GM19372 (cell line): ENCODE measurements around the gene C11orf71.

Experiments
- ATAC-seq: cut with Tn5 transposase; IDR thresholded peaks from one replicate; pipeline ENCODE4 v1.9.1; 2021; ENCODE audit warnings: mild to moderate bottlenecking, low read depth, moderate library complexity; ENCODE audit not compliant: unreplicated experiment

Gene C11orf71

GRCh38 chr11:114400216-114400914, at the start of gene C11orf71, which contains the start of gene RBM7:
Gene C11orf71 (minus strand): TSS chr11:114400511. CDS start chr11:114400331, 180 bp downstream.
Gene RBM7 (plus strand): TSS chr11:114400666. CDS start chr11:114400672, 6 bp downstream.
- ATAC-seq, result peak; percentile 93

GRCh38 chr11:114449845-114450244, 49.5 kb upstream of the C11orf71 start:
- ATAC-seq, result no peak

GRCh38 chr11:114448749-114449482, 48.6 kb upstream of the C11orf71 start:
- ATAC-seq, result no peak

- no peak for ATAC-seq
These were observed 47.6 kb upstream of the C11orf71 start for GRCh38 chr11:114447892-114448291.

- no peak for ATAC-seq
These were observed 47.1 kb upstream of the C11orf71 start for GRCh38 chr11:114447444-114447843.

- ATAC-seq, result no peak
These were observed 42.2 kb upstream of the C11orf71 start for GRCh38 chr11:114442536-114442935.

- ATAC-seq, result no peak
These were observed 41.6 kb upstream of the C11orf71 start for GRCh38 chr11:114441921-114442320.

GRCh38 chr11:114440971-114441763, 40.9 kb upstream of the C11orf71 start:
- no peak for ATAC-seq

GRCh38 chr11:114440121-114440860, 40.0 kb upstream of the C11orf71 start:
- ATAC-seq, result no peak

- peak; percentile 99 for ATAC-seq
These were observed 39.2 kb upstream of the C11orf71 start, which contains the start of gene REXO2 for GRCh38 chr11:114439229-114440120. Gene REXO2 (plus strand): TSS chr11:114439467. CDS start chr11:114439529, 62 bp downstream.

- no peak for ATAC-seq
These were observed 38.0 kb upstream of the C11orf71 start for GRCh38 chr11:114438303-114438702.

GRCh38 chr11:114433376-114433775, 33.1 kb upstream of the C11orf71 start:
- no peak for ATAC-seq

GRCh38 chr11:114432893-114433292, 32.6 kb upstream of the C11orf71 start:
- no peak for ATAC-seq

GRCh38 chr11:114430290-114430689, 30.0 kb upstream of the C11orf71 start:
- ATAC-seq, result no peak

GRCh38 chr11:114426280-114426679, 26.0 kb upstream of the C11orf71 start:
- no peak for ATAC-seq

GRCh38 chr11:114416441-114416961, 16.2 kb upstream of the C11orf71 start:
- no peak for ATAC-seq

- no peak for ATAC-seq
These were observed 13.6 kb upstream of the C11orf71 start for GRCh38 chr11:114413958-114414357.

GRCh38 chr11:114412946-114413345, 12.6 kb upstream of the C11orf71 start:
- ATAC-seq, result no peak

- no peak for ATAC-seq
These were observed 1.0 kb upstream of the C11orf71 start for GRCh38 chr11:114401311-114401710.
